GM19023 (cell line): ENCODE results near the gene PHKA2.

Experiments used
- ATAC-seq: cut with Tn5 transposase; IDR thresholded peaks from one replicate; pipeline ENCODE4 v1.9.1; 2021; ENCODE audit warnings: mild to moderate bottlenecking, moderate library complexity; ENCODE audit not compliant: unreplicated experiment

The PHKA2 gene

GRCh38 chrX:18890724-18891547, 93.0 kb downstream of the PHKA2 start:
- ATAC-seq: no peak

GRCh38 chrX:18890049-18890381, 93.9 kb downstream of the PHKA2 start:
- no peak for ATAC-seq

GRCh38 chrX:18889346-18890048, 94.4 kb downstream of the PHKA2 start:
- no peak for ATAC-seq

GRCh38 chrX:18888281-18888680, 95.6 kb downstream of the PHKA2 start:
- no peak for ATAC-seq

- ATAC-seq: no peak
These were observed 96.1 kb downstream of the PHKA2 start for GRCh38 chrX:18887825-18888212.

GRCh38 chrX:18887177-18887824, 96.6 kb downstream of the PHKA2 start:
- no peak for ATAC-seq

GRCh38 chrX:18886344-18887161, 97.4 kb downstream of the PHKA2 start:
- peak; percentile 71 for ATAC-seq

GRCh38 chrX:18886005-18886343, 97.9 kb downstream of the PHKA2 start:
- ATAC-seq: peak; percentile 27

- peak; percentile 7 for ATAC-seq
These were observed 98.4 kb downstream of the PHKA2 start for GRCh38 chrX:18885328-18886004.

- no peak for ATAC-seq
These were observed 99.0 kb downstream of the PHKA2 start for GRCh38 chrX:18884916-18885315.

- ATAC-seq: no peak
These were observed 99.8 kb downstream of the PHKA2 start for GRCh38 chrX:18883961-18884765.

GRCh38 chrX:18883234-18883960, 100.5 kb downstream of the PHKA2 start:
- ATAC-seq: no peak

- ATAC-seq: no peak
These were observed 104.8 kb downstream of the PHKA2 start for GRCh38 chrX:18879144-18879543.

GRCh38 chrX:18877469-18877868, 106.4 kb downstream of the PHKA2 start:
- ATAC-seq: no peak

- no peak for ATAC-seq
These were observed 108.5 kb downstream of the PHKA2 start for GRCh38 chrX:18875256-18875878.

- no peak for ATAC-seq
These were observed 109.2 kb downstream of the PHKA2 start for GRCh38 chrX:18874560-18875255.

- no peak for ATAC-seq
These were observed 110.1 kb downstream of the PHKA2 start for GRCh38 chrX:18873836-18874235.

- no peak for ATAC-seq
These were observed 110.6 kb downstream of the PHKA2 start for GRCh38 chrX:18873189-18873791.
